Measurements from ENCODE around the gene TMEM236. TPM values are rescaled to one million over a fixed set of nuclear protein-coding genes. Genes with fewer than 3 reads are reported as not detected.

The TMEM236 gene
- total RNA-seq, 1 donor from 2014 or later = 5.0 TPM

- Histone ChIP-seq H3K27me3 (no peaks in the 10 kb centered on the region), H3K4me1 (peaks cover 3% of the 10 kb centered on the region), H3K4me3 (no peak overlapping the region), H3K27ac (no peak overlapping the region), H3K9me3 (no peaks in the 10 kb centered on the region), H3K36me3 (no peaks in the 10 kb centered on the region)
- ATAC-seq = peak; percentile 40
- intact Hi-C loops (cut with DNase I) = no loop called here
- no peak for DNase-seq
- TF ChIP-seq CTCF (IDR thresholded peaks at IDR 0.05) = no peak
Measured at GRCh38 chr10:17735166-17735941, 16.6 kb upstream of the TMEM236 start.

- H3K9me3 ChIP-seq = no peaks in the 10 kb centered on the region
- TF ChIP-seq CTCF (IDR thresholded peaks at IDR 0.05) = no peak
- DNase-seq = no peak
- no peak overlapping the region for H3K27ac ChIP-seq
- H3K4me3 ChIP-seq = no peak overlapping the region
- H3K27me3 ChIP-seq = no peaks in the 10 kb centered on the region
- ATAC-seq = no peak
- intact Hi-C loops (cut with DNase I) = no loop called here
- H3K36me3 ChIP-seq = no peaks in the 10 kb centered on the region
- peaks cover 3% of the 10 kb centered on the region for H3K4me1 ChIP-seq
Measured at GRCh38 chr10:17736223-17736622, 15.8 kb upstream of the TMEM236 start.

DNA sequence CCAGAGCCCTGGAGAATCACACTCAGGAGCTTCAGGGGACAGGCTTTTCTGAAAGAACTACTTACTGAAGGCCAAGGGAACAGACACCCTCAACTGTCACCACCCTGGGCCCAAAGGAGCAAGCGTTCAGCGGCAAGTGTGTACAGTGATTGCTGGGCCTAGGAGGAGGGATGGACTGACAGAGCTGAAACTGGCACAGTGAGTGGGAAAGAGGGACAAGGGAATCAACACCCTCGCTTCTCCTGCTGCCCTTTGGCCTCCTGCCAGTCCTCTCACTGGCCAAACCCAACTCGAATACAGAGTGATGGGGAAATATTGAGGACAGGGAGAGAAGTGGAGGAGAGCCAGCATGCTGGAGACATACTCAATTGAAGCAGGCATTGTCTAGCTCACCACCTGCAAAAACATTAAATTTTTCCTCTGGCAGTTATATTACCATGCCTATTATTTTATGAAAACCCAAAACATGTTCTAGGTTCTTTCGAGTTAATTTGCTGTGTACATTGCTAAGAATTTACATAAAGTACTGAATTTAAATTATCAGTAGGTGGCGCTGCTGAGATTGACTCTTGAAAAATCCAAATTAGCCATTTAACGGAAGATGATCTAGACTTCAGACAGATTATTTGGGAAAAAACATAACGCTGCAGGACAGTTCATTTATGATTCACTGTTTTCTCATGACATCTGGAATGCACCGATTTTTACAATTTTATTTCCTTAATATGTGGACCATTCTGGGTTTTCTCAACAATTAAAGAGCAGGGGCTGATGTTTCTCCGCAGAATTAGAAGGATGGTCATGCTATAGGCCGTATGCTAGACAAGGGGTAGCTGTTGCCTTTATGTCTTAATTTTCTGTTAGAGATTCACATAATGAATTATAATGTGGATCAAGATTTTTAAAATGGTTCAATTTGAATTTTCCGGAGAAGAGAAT lies 14.7 kb upstream of the TMEM236 start:
- ATAC-seq (peak; percentile 53), DNase-seq (no peak)
- Histone ChIP-seq H3K27me3 (no peaks in the 10 kb centered on the region), H3K4me3 (no peak overlapping the region), H3K9me3 (no peaks in the 10 kb centered on the region), H3K36me3 (no peaks in the 10 kb centered on the region), H3K4me1 (peaks cover 3% of the 10 kb centered on the region), H3K27ac (no peak overlapping the region)
- peak; percentile 71 for TF ChIP-seq CTCF (IDR thresholded peaks at IDR 0.05)
- intact Hi-C loops (cut with DNase I) = no loop called here

DNA sequence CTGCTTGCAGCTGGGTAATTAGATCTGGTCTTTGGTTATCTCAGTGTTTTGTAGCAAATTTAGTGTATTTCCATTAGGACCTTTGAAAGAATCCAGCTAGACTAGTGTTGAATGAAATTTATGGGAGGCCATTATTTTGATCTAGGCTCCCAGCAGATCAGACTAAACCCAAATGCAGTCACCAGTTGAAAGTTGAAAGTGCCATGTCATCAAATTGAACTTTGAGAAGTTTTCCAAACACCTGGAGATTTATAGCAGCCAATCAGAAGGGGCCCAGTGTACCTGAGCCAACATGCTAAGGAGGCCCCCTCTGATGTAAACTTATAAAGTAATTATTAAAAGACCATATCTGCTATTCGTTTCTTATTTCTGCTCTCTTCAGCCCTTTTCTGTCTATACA lies 11.3 kb upstream of the TMEM236 start:
- no peaks in the 10 kb centered on the region for H3K9me3 ChIP-seq
- no peaks in the 10 kb centered on the region for H3K27me3 ChIP-seq
- no peak for DNase-seq
- H3K36me3 ChIP-seq = no peaks in the 10 kb centered on the region
- ATAC-seq = no peak
- TF ChIP-seq CTCF (IDR thresholded peaks at IDR 0.05) = no peak
- H3K4me3 ChIP-seq = no peak overlapping the region
- peaks cover 11% of the 10 kb centered on the region for H3K4me1 ChIP-seq
- no peak overlapping the region for H3K27ac ChIP-seq
- intact Hi-C loops (cut with DNase I) = loop anchor here (10.0 kb wide), 1 partner anchor 126 kb away; the partner anchor contains the start of gene HACD1

DNA sequence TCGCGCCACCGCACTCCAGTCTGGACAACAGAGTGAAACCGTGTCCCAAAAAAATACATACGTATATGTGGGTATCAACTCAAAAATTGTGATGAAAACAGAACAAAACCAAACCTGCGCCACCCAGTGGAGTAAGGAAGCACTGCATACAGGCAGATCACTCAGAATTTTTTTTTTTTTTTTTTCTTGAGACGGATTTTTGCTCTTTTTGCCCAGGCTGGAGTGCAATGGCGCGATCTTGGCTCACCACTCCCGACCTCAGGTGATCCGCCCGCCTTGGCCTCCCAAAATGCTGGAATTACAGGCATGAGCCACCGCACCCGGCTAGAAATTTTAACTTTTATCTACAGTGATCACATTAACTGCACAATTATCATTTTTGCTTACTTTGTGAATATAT lies 9.1 kb upstream of the TMEM236 start:
- peak; percentile 84 for ATAC-seq
- H3K36me3 ChIP-seq = no peaks in the 10 kb centered on the region
- DNase-seq = peak; percentile 71
- no peak overlapping the region for H3K27ac ChIP-seq
- intact Hi-C loops (cut with DNase I) = loop anchor here (10.0 kb wide), 1 partner anchor 128 kb away; the partner anchor contains the start of gene HACD1
- no peaks in the 10 kb centered on the region for H3K27me3 ChIP-seq
- no peak overlapping the region for H3K4me3 ChIP-seq
- peak; percentile 90 for TF ChIP-seq CTCF (IDR thresholded peaks at IDR 0.05)
- peaks cover 11% of the 10 kb centered on the region for H3K4me1 ChIP-seq
- H3K9me3 ChIP-seq = no peaks in the 10 kb centered on the region

All from upper lobe of right lung (tissue), 1 donor.